HG02571 (cell line): ENCODE data around the gene FAIM2.
A peak's percentile ranks its signal among the peaks of the same experiment; 100 is the strongest.
"Not testable (repeated sequence)": the region's sequence is repeated elsewhere in the genome, so short reads cannot be mapped to it uniquely, and the experiment has no call there.

Experiments used
- ATAC-seq: cut with Tn5 transposase; IDR thresholded peaks from one replicate; pipeline ENCODE4 v1.9.1; 2021; ENCODE audit warnings: mild to moderate bottlenecking, moderate library complexity; ENCODE audit not compliant: unreplicated experiment

Gene FAIM2

GRCh38 chr12:49866859-49867569, 36.7 kb downstream of the FAIM2 start:
- no peak for ATAC-seq

- ATAC-seq, result no peak
These were observed 37.9 kb downstream of the FAIM2 start for GRCh38 chr12:49865782-49866135.

- ATAC-seq, result no peak
These were observed 38.5 kb downstream of the FAIM2 start for GRCh38 chr12:49865109-49865781.

GRCh38 chr12:49864798-49865090, 39.0 kb downstream of the FAIM2 start:
- ATAC-seq, result no peak

- ATAC-seq, result no peak
These were observed 39.5 kb downstream of the FAIM2 start for GRCh38 chr12:49863946-49864797.

- not testable (repeated sequence) for ATAC-seq
These were observed 42.8 kb downstream of the FAIM2 start for GRCh38 chr12:49860921-49861320.

- not testable (repeated sequence) for ATAC-seq
These were observed 47.8 kb downstream of the FAIM2 start for GRCh38 chr12:49855890-49856289.

- no peak for ATAC-seq
These were observed 48.7 kb downstream of the FAIM2 start for GRCh38 chr12:49854976-49855375.

GRCh38 chr12:49853671-49854070, 50.0 kb downstream of the FAIM2 start:
- no peak for ATAC-seq

GRCh38 chr12:49847161-49847560, 56.5 kb downstream of the FAIM2 start:
- no peak for ATAC-seq

GRCh38 chr12:49846032-49846431, 57.7 kb downstream of the FAIM2 start:
- no peak for ATAC-seq

GRCh38 chr12:49843876-49844437, 59.7 kb downstream of the FAIM2 start:
- ATAC-seq, result no peak

GRCh38 chr12:49843411-49843810, 60.3 kb downstream of the FAIM2 start:
- no peak for ATAC-seq

- ATAC-seq, result peak; percentile 84
These were observed 61.0 kb downstream of the FAIM2 start, which contains the start of gene BCDIN3D for GRCh38 chr12:49842519-49843352. TSS of gene BCDIN3D (minus strand) at chr12:49843106. CDS start at chr12:49843087, 19 bp downstream.

- no peak for ATAC-seq
These were observed 64.6 kb downstream of the FAIM2 start for GRCh38 chr12:49838973-49839633.

GRCh38 chr12:49832836-49833421, 70.8 kb downstream of the FAIM2 start:
- no peak for ATAC-seq

- no peak for ATAC-seq
These were observed 72.0 kb downstream of the FAIM2 start for GRCh38 chr12:49831717-49832116.

GRCh38 chr12:49828133-49829091, 75.3 kb downstream of the FAIM2 start, which contains the start of gene NCKAP5L:
TSS of gene NCKAP5L (minus strand) at chr12:49828413. CDS start at chr12:49804044, 24,369 bp downstream.
- peak; percentile 89 for ATAC-seq
